Right lobe of liver (tissue), 4 donors: ENCODE results near the gene POC1A.

Source experiments
- CTCF ChIP-seq, 4 donors: fragments of 200-600 bp in 3 of 4; fragments of 450-650 bp in 1 of 4; IDR thresholded peaks; one replicate each; pipeline versions ENCODE4 v1.5.1 to v1.8.0; 2016 to 2022; ENCODE audit warnings: antibody characterized with exemption in 4 of 4, mild to moderate bottlenecking in 2 of 4
- POLR2A ChIP-seq: fragments of 450-650 bp; IDR thresholded peaks from one replicate; pipeline ENCODE4 v1.6.1; 2017; ENCODE audit warnings: antibody characterized with exemption, mild to moderate bottlenecking
- donor health status: DM: no; HTN: no; CAD: no.
- donor health status: DM: no; HTN: no; CAD: no.
- donor health status: DM: no; HTN: yes; CAD: no.

- TF ChIP-seq CTCF (IDR thresholded peaks at IDR 0.05) (no peak), POLR2A (no peak)
Measured at GRCh38 chr3:52031896-52032295, 122.3 kb downstream of the POC1A start.
